Skeletal muscle tissue (tissue), 4 donors: ENCODE measurements around the gene GPI. TPM values are rescaled to one million over a fixed set of nuclear protein-coding genes. Genes with fewer than 3 reads are reported as not detected.

ENCODE experiments used
- H3K27ac ChIP-seq: one replicate; pipeline ENCODE4 v1.7.0; 2013; ENCODE audit warnings: mild to moderate bottlenecking, low read depth, low read length, inconsistent platforms
- H3K27me3 ChIP-seq, 3 donors: one replicate each; pipeline ENCODE4 v1.7.0; 2013; ENCODE audit warnings: low read length in 3 of 3; ENCODE audit not compliant: control insufficient read depth in 3 of 3, insufficient read depth in 3 of 3
- H3K36me3 ChIP-seq, 3 donors: one replicate each; pipeline ENCODE4 v1.7.0; 2013; ENCODE audit warnings: low read length in 3 of 3; ENCODE audit not compliant: control insufficient read depth in 3 of 3, insufficient read depth in 3 of 3
- H3K4me1 ChIP-seq, 3 donors: one replicate each; pipeline ENCODE4 v1.7.0; 2013; ENCODE audit warnings: low read length in 3 of 3, mild to moderate bottlenecking in 3 of 3; ENCODE audit not compliant: control insufficient read depth in 3 of 3, insufficient read depth in 3 of 3
- H3K4me3 ChIP-seq, 3 donors: one replicate each; pipeline ENCODE4 v1.7.0; 2013; ENCODE audit warnings: low read length in 3 of 3
- H3K9ac ChIP-seq, 3 donors: one replicate each; pipeline ENCODE4 v1.7.0; 2013; ENCODE audit warnings: low read length in 3 of 3, mild to moderate bottlenecking in 3 of 3, moderate library complexity in 2 of 3, low read depth in 1 of 3
- H3K9me3 ChIP-seq, 3 donors: one replicate each; pipeline ENCODE4 v1.7.0; 2013; ENCODE audit warnings: low read length in 3 of 3; ENCODE audit not compliant: control insufficient read depth in 3 of 3
- total RNA-seq: library from RNA; depleted of rRNA; stranded (reverse); fragments of >200 nt; gene quantifications from one replicate; pipeline ENCODE4 v1.2.3, GENCODE V29; 2014
- donor health status: Osteomylitis.

The GPI gene
- total RNA-seq, 1 donor from 2014 or later = 80.4 TPM

GRCh38 chr19:34336781-34337271, 28.2 kb upstream of the GPI start:
- Histone ChIP-seq H3K9ac (no peak overlapping the region), H3K27ac (no peak overlapping the region), H3K27me3 (no peaks in the 10 kb centered on the region), H3K36me3 (peaks cover 41 to 52% (median 45%) of the 10 kb centered on the region in 3 donors), H3K4me3 (no peak overlapping the region), H3K9me3 (no peaks in the 10 kb centered on the region), H3K4me1 (peaks cover 0 to 5% (median 4%) of the 10 kb centered on the region in 3 donors)

- peaks cover 0 to 5% (median 4%) of the 10 kb centered on the region in 3 donors for H3K4me1 ChIP-seq
- H3K36me3 ChIP-seq = peaks cover 49 to 56% (median 54%) of the 10 kb centered on the region in 3 donors
- H3K27me3 ChIP-seq = no peaks in the 10 kb centered on the region
- no peak overlapping the region for H3K27ac ChIP-seq
- peak overlapping the region in 1 of 3 donors; percentile 8 for H3K9ac ChIP-seq
- H3K4me3 ChIP-seq = no peak overlapping the region
- no peaks in the 10 kb centered on the region for H3K9me3 ChIP-seq
Measured at GRCh38 chr19:34337739-34338138, 27.3 kb upstream of the GPI start.

- Histone ChIP-seq H3K36me3 (peaks cover 51 to 59% (median 52%) of the 10 kb centered on the region in 3 donors), H3K4me3 (no peak overlapping the region), H3K9ac (no peak overlapping the region), H3K27me3 (no peaks in the 10 kb centered on the region), H3K4me1 (peaks cover 0 to 2% (median 0%) of the 10 kb centered on the region in 3 donors), H3K9me3 (no peaks in the 10 kb centered on the region), H3K27ac (no peak overlapping the region)
Measured at GRCh38 chr19:34341935-34342680, 22.9 kb upstream of the GPI start.

GRCh38 chr19:34343751-34344150, 21.2 kb upstream of the GPI start:
- Histone ChIP-seq H3K9ac (no peak overlapping the region), H3K27ac (no peak overlapping the region), H3K4me3 (no peak overlapping the region), H3K9me3 (no peaks in the 10 kb centered on the region), H3K36me3 (peaks cover 51 to 61% (median 59%) of the 10 kb centered on the region in 3 donors), H3K4me1 (no peaks in the 10 kb centered on the region), H3K27me3 (no peaks in the 10 kb centered on the region)

- H3K27ac ChIP-seq = no peak overlapping the region
- no peaks in the 10 kb centered on the region for H3K27me3 ChIP-seq
- peaks cover 0 to 3% (median 0%) of the 10 kb centered on the region in 3 donors for H3K4me1 ChIP-seq
- H3K9me3 ChIP-seq = no peaks in the 10 kb centered on the region
- no peak overlapping the region for H3K4me3 ChIP-seq
- peaks cover 39 to 54% (median 51%) of the 10 kb centered on the region in 3 donors for H3K36me3 ChIP-seq
- H3K9ac ChIP-seq = no peak overlapping the region
Measured at GRCh38 chr19:34345947-34346351, 19.0 kb upstream of the GPI start.

- Histone ChIP-seq H3K27me3 (no peaks in the 10 kb centered on the region), H3K36me3 (peaks cover 34 to 46% (median 45%) of the 10 kb centered on the region in 3 donors), H3K27ac (no peak overlapping the region), H3K9me3 (no peaks in the 10 kb centered on the region), H3K4me3 (no peak overlapping the region), H3K9ac (no peak overlapping the region), H3K4me1 (peaks cover 0 to 6% (median 0%) of the 10 kb centered on the region in 3 donors)
Measured at GRCh38 chr19:34347561-34348165, 17.3 kb upstream of the GPI start.

- no peak overlapping the region for H3K4me3 ChIP-seq
- H3K27ac ChIP-seq = no peak overlapping the region
- H3K9ac ChIP-seq = no peak overlapping the region
- H3K36me3 ChIP-seq = peaks cover 41 to 51% (median 49%) of the 10 kb centered on the region in 3 donors
- no peaks in the 10 kb centered on the region for H3K27me3 ChIP-seq
- H3K9me3 ChIP-seq = no peaks in the 10 kb centered on the region
- peaks cover 0 to 6% (median 0%) of the 10 kb centered on the region in 3 donors for H3K4me1 ChIP-seq
Measured at GRCh38 chr19:34348899-34349487, 16.0 kb upstream of the GPI start.

GRCh38 chr19:34350161-34350561, 14.8 kb upstream of the GPI start:
- Histone ChIP-seq H3K27ac (no peak overlapping the region), H3K36me3 (peaks cover 45 to 56% (median 54%) of the 10 kb centered on the region in 3 donors)

GRCh38 chr19:34351382-34351826, 13.6 kb upstream of the GPI start:
- Histone ChIP-seq H3K36me3 (peaks cover 46 to 53% (median 52%) of the 10 kb centered on the region in 3 donors), H3K4me1 (peaks cover 0 to 6% (median 0%) of the 10 kb centered on the region in 3 donors), H3K9me3 (no peaks in the 10 kb centered on the region), H3K9ac (no peak overlapping the region), H3K27me3 (no peaks in the 10 kb centered on the region), H3K27ac (no peak overlapping the region), H3K4me3 (no peak overlapping the region)

More at GRCh38 chr19:34350161-34350561, 14.8 kb upstream of the GPI start:
- H3K4me3 ChIP-seq = no peak overlapping the region
- H3K9me3 ChIP-seq = no peaks in the 10 kb centered on the region
- H3K4me1 ChIP-seq = peaks cover 0 to 6% (median 0%) of the 10 kb centered on the region in 3 donors
- H3K27me3 ChIP-seq = no peaks in the 10 kb centered on the region
- no peak overlapping the region for H3K9ac ChIP-seq
